ENCODE results near the gene DCXR.

- no peak for TF ChIP-seq POLR2A (IDR thresholded peaks at IDR 0.05; ENCODE audit: low read length)
- TF ChIP-seq GATA1 (IDR thresholded peaks at IDR 0.05; ENCODE audit: low read depth, low read length), result no peak
Observed at GRCh38 chr17:82060614-82061013, 23.1 kb upstream of the DCXR start.
